GM18868 (cell line): ENCODE data around the gene RNF10.
"Not testable (repeated sequence)": the region's sequence is repeated elsewhere in the genome, so short reads cannot be mapped to it uniquely, and the experiment has no call there.

Source experiments
- ATAC-seq: cut with Tn5 transposase; IDR thresholded peaks from one replicate; pipeline ENCODE4 v1.9.1; 2021; ENCODE audit warnings: mild to moderate bottlenecking, moderate library complexity; ENCODE audit not compliant: unreplicated experiment

RNF10 gene

GRCh38 chr12:120574106-120574505, 40.0 kb downstream of the RNF10 start:
- ATAC-seq: no peak

- no peak for ATAC-seq
These were observed 45.0 kb downstream of the RNF10 start for GRCh38 chr12:120579179-120579578.

DNA sequence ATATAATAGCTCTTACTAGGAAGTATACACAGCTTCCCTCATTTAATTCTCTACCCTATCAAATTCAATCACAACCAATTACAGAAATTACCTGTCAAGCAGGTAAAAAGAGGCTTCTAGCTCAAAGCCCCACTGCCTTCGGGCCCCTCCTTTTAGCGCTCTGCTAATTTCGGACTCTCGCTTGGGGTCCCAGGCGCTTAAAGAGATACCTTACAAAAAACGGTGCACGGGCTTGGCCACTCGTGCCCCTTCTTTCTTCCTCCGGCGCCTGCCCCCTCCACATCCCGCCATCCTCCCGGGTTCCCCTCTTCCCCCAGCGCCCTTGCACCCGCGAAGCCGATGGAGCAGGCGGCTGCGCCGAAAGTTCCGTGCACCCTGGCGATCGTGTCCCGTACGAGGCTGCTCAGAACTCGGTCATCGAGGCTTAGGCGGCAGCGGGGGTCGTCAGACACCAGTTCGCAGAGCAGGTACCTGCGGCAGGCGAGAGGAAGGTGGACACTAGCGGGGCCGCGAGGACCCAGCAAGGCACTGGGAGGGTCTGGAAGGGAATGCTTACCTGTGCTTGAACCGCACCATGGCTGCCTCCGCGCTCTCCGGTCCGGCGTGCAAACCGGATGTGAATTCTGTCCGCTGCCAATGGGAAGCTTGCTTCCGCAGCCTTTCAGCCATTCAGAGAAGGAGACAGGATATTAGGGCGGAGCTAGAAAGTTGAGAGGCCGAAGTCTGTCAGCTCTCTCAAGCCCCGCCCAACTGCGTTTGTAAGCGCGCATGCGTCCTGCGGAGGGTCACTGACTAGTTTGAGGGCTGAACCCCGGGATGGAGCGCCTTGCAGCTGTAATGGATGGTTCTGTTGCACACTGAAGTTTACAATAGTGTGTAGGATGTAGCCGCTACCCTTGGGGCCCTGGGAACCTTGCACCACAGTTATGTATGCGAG, 46.9 kb downstream of the RNF10 start, which contains the start of gene POP5:
Gene POP5 (minus strand): TSS at position 616 of the 937 bp plus-strand sequence. CDS start 40 bp downstream, at position 576.
- peak; percentile 93 for ATAC-seq

- no peak for ATAC-seq
These were observed 47.8 kb downstream of the RNF10 start for GRCh38 chr12:120581998-120582397.

- ATAC-seq: no peak
These were observed 49.4 kb downstream of the RNF10 start for GRCh38 chr12:120583478-120584030.

- ATAC-seq: no peak
These were observed 50.4 kb downstream of the RNF10 start for GRCh38 chr12:120584343-120585149.

DNA sequence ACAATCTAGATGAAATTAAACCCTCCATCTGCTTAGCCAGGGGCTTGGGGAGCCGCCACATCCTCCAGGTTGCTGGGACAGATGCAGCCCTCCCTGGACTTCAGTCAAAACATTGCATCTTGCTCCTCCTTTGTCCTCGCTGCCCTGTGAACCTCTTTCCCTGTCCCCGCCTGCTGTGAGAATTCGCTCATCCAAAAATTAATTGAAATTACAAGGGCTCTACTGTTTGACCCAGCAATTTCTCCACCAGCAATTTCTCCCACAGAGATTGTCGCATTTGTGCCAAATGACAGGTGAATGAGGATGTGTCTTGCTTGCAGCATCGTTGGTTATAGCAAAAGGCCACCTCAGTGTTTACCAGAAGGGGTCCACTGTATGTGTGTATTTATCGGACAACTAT, 52.0 kb downstream of the RNF10 start:
- ATAC-seq: no peak

DNA sequence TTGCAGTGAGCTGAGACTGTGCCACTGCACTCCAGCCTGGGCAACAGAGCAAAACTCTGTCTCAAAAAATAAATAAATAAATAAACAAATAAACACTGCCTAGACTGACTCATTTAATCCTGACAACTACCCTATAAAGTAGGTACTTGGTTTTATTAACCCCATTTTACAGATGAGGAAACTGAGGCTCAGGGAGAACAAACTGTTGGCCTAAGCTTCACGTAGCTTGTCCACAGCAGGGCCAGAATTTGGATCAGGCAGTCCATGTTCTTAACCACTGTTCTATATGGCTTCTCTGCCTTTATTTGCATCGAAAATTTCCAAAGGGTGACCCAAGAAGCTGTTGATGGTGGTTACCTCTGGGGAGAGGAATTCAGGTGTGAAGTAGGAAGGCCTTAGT, 52.7 kb downstream of the RNF10 start:
- no peak for ATAC-seq

- no peak for ATAC-seq
These were observed 54.2 kb downstream of the RNF10 start for GRCh38 chr12:120588371-120588770.

DNA sequence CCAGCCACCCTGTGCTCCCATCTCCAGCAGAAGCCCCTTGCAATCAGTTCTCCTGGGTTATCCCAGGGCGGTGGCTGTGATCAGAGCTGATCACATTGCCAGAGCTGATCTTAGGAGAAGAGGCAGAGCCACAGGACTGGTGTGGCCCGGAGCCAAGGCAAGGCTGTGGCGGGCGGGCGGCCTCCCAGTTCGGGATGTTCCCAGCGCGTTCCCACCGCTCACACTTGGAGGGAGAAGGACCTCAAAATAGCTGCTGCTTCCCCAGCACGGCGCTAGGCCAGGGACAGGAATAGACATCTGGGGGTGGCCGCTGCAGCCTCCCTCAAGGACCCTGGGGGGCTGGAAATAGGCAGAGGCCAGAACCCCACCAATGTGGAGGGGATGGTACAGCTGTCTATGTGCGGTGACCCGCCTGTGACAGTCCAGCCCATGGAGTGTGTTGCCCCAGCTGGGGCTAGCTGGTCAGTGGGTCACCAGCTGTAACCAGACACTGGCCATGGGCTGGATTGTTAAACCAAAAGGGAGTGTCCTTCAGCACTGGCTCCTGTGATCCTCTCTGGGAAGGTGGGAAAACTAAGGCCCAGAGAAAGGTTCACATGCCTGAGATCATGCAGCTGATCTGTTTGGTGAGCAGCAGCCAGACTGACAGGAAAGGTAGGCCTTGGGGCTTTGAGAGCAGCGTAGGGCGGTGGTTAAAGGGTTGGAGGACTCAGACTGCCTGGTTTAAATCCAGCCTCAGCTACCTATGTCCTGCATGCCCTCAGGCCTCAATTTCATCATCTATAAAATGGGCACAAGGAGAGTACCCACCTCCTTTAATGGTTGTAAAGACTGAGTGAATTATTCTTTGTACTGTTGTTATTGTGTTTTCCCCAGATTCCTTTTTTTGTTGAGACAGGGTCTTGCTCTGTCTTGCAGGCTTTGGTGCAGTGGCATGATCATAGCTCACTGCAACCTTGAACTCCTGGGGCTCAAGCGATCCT, 55.1 kb downstream of the RNF10 start:
- ATAC-seq: no peak

GRCh38 chr12:120590741-120591407, 56.7 kb downstream of the RNF10 start:
- no peak for ATAC-seq

DNA sequence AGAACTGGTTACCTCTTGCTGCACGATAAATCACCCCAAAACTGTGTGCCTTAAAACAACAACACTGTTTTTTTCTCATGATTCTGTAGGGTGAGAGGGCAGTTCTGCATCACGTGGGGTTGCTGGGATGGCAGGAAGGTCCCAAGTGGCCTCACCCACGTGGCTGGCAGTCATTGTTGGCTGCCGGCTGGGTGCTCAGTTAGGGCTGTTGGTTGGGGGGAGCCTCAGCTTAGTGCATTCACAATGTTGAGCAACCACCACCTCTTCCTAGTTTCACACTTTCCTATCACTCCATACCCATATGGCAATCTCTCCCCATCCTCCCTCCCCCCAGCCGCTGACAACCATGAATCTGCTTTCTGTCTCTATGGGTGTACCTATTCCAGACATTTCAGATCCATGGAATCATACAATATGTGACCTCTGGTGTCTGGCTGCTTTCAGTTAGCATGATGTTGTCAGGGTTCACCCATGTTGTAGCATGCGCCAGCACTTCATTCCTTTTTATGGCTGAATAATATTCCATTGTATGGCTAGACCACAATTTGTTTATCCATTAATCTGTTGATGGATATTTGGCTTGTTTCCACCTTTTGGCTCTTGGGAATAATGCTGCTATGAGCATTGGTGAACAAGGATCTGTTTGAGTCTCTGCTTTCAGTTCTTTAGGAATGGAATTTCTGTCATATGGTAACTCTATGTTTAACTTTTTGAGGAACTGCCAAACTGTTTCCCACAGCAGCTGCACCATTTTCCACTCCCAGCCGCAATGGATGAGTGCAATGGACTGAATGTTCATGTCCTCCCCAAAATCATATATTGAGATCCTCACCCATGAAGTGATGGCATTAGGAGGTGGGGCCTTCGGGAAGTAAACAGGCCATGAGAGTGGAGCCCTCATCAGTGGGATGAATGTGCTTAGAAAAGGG, 58.2 kb downstream of the RNF10 start:
- ATAC-seq: no peak

- no peak for ATAC-seq
These were observed 62.7 kb downstream of the RNF10 start for GRCh38 chr12:120596901-120597300.

DNA sequence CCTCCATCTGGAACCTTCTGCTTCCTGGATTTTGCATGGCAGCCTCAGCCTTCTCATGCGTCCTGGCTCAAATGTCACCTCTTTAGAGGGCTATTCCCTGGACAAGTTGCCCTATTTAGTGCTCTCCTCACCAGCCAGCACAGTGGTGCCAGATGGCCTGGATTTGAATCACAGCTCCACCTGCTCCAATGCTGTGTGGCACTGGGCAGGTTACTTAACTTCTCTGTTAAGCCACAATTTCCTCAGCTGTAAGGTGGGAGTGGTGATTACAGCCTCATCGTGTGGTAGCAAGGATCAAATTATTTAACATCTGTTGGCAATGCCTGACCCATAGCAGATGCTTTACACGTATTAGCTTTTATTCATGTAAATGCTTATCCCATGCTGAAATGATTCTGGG, 63.7 kb downstream of the RNF10 start:
- no peak for ATAC-seq

- no peak for ATAC-seq
These were observed 64.7 kb downstream of the RNF10 start for GRCh38 chr12:120598674-120599463.

DNA sequence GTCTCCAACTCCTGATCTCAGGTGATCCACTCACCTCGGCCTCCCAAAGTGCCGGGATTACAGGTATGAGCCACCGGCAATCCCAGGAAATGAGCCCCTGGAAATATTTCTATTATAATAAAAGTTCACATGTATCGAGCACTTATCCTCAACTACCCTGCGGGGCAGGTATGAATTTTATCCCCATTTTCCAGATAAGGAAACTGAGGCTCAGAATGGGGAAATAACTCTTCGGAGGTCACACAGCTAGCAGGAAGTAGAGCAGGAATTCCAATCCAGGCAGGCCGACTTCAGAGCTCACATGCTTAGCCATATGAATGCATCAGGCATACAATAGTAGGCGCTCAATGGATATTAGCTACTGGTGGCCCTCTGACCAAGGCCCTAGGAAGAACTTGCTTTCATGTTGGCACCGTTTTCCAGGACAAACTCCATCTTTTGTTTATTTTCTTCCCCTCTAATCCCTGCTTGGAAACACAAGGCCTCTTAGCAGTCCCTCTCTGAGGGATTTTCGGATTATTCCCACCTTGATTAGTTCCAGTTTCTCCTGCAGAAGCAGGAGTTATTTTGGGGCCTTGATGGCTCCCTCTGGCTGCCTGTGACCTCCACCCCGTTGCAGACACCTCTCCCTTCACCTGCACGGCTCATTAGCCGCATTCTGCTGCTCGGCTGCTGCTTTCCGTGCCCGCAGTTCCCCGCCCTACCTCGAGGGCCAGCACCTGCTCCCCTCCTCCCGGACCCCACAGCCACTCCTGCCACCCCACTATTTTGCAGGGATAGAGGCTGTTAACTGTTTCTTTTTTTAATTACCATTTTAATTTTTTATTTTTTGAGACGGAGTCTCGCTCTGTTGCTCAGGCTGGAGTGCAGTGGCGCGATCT, 65.8 kb downstream of the RNF10 start:
- no peak for ATAC-seq

GRCh38 chr12:120602416-120602815, 68.3 kb downstream of the RNF10 start:
- not testable (repeated sequence) for ATAC-seq
